ENCODE results near the gene DPM1. TPM values are rescaled to one million over a fixed set of nuclear protein-coding genes. Genes with fewer than 3 reads are reported as not detected.
A peak's percentile ranks its signal among the peaks of the same experiment; 100 is the strongest.

The DPM1 gene
- total and polyA plus RNA-seq, 2 of the 8 experiments (the other 6 are each of a cell fraction or from before 2014, with no cell fraction given): 42.3 to 57.0 TPM

GRCh38 chr20:50992733-50993457, 34.6 kb upstream of the DPM1 start (continued):
- no peak for TF ChIP-seq ATF2 (IDR thresholded peaks at IDR 0.05; ENCODE audit: low read length)
- no peak for TF ChIP-seq SIRT6 (IDR thresholded peaks at IDR 0.05; ENCODE audit: low read length)
- no peak for TF ChIP-seq ZNF274 (IDR thresholded peaks at IDR 0.05; ENCODE audit: borderline replicate concordance, extremely low read depth, low read length)
- TF ChIP-seq POU5F1 (IDR thresholded peaks at IDR 0.05; ENCODE audit: low read depth, low read length): no peak
- no peak for TF ChIP-seq TEAD4 (IDR thresholded peaks at IDR 0.05; ENCODE audit: low read depth, low read length)
- TF ChIP-seq SRF (IDR thresholded peaks at IDR 0.05; ENCODE audit: low read depth, low read length): no peak
- no peak for TF ChIP-seq TCF12 (IDR thresholded peaks at IDR 0.05; ENCODE audit: low read depth, low read length)
- TF ChIP-seq SIN3A (conservative IDR thresholded peaks at IDR 0.05 in 1 of 2, IDR thresholded peaks at IDR 0.05 in 1 of 2; ENCODE audit: low read depth in 1 of 2, low read length in 2 of 2): peak in 1 of 2 experiments; percentile 44; a peak in 1 of 4 replicates
- no peak for TF ChIP-seq SIX5 (IDR thresholded peaks at IDR 0.05; ENCODE audit: low read depth, low read length)
- TF ChIP-seq TAF1 (IDR thresholded peaks at IDR 0.05; ENCODE audit: low read depth, low read length): no peak
- peak; percentile 27 for TF ChIP-seq KDM4A (IDR thresholded peaks at IDR 0.05; ENCODE audit: low read depth, low read length, severe bottlenecking)
- no peak for TF ChIP-seq SP2 (IDR thresholded peaks at IDR 0.05; ENCODE audit: low read length)
- TF ChIP-seq RNF2 (IDR thresholded peaks at IDR 0.05; ENCODE audit: borderline replicate concordance, low read depth, low read length, missing control alignments, poor library complexity, severe bottlenecking): no peak
- TF ChIP-seq NRF1 (IDR thresholded peaks at IDR 0.05; ENCODE audit: low read depth, low read length): no peak
- TF ChIP-seq JUN (IDR thresholded peaks at IDR 0.05; ENCODE audit: low read depth, low read length): no peak
- TF ChIP-seq SAP30 (IDR thresholded peaks at IDR 0.05; ENCODE audit: insufficient read depth, insufficient replicate concordance, low read length): no peak
- no peak for TF ChIP-seq EP300 (IDR thresholded peaks at IDR 0.05; ENCODE audit: borderline replicate concordance in 1 of 2, low read depth in 2 of 2, low read length in 2 of 2)
- TF ChIP-seq MAX (IDR thresholded peaks at IDR 0.05): no peak; the same call in 1 of the 2 replicates
- no peak for TF ChIP-seq RFX5 (IDR thresholded peaks at IDR 0.05; ENCODE audit: borderline replicate concordance, low read depth, low read length)
- 0 out of 2 replicates have a peak, but pooled peaks have one; percentile 33 for TF ChIP-seq KDM1A (IDR thresholded peaks at IDR 0.05; ENCODE audit: borderline replicate concordance, low read length)
- TF ChIP-seq CBX5 (IDR thresholded peaks at IDR 0.05; ENCODE audit: low read depth, low read length): no peak
- TF ChIP-seq NANOG (IDR thresholded peaks at IDR 0.05; ENCODE audit: insufficient read depth, low read depth, low read length, poor library complexity, severe bottlenecking): no peak
